ENCODE results near the gene CNIH2.

CNIH2 gene

GRCh38 chr11:66268244-66268951 is 9.6 kb upstream of the CNIH2 start, which contains the start of gene RAB1B:
Gene RAB1B, plus strand, starts transcription at chr11:66268639. Its CDS starts 41 bp downstream, at chr11:66268680.
- CTCF ChIA-PET: interaction anchor here (0.7 to 2.2 kb wide), 3 partner anchors 9 to 46 kb away, joined by 3 to 10 read pairs (median 3); no protein-coding TSS in a partner anchor
- POLR2A ChIA-PET: interaction anchor here (1.0 to 1.4 kb wide), 3 partner anchors 13 to 21 kb away, joined by 3 to 5 read pairs (median 4); partner anchors contain the start of gene YIF1A
- TF ChIP-seq CTCF (IDR thresholded peaks at IDR 0.05; ENCODE audit: control extremely low read depth, extremely low read depth, low read depth, missing control alignments): no peak
- DNase-seq (ENCODE audit: extremely low spot score): peak; percentile 98

GRCh38 chr11:66268952-66269905 is 8.7 kb upstream of the CNIH2 start:
- DNase-seq (ENCODE audit: extremely low spot score): no peak
- TF ChIP-seq CTCF (IDR thresholded peaks at IDR 0.05; ENCODE audit: control extremely low read depth, extremely low read depth, low read depth, missing control alignments): no peak
- ChIA-PET POLR2A (no interaction called here), CTCF (interaction anchor here (0.7 to 2.2 kb wide), 4 partner anchors 8 to 47 kb away, joined by 3 to 10 read pairs (median 3); no protein-coding TSS in a partner anchor)

GRCh38 chr11:66271816-66272215 is 6.2 kb upstream of the CNIH2 start:
- POLR2A ChIA-PET: interaction anchor here (2.0 kb wide), 1 partner anchor 17 kb away, joined by 7 read pairs; the partner anchor contains the start of gene YIF1A
- DNase-seq (ENCODE audit: extremely low spot score): no peak
- no peak for TF ChIP-seq CTCF (IDR thresholded peaks at IDR 0.05; ENCODE audit: control extremely low read depth, extremely low read depth, low read depth, missing control alignments)
- CTCF ChIA-PET: no interaction called here

GRCh38 chr11:66272596-66272995 is 5.4 kb upstream of the CNIH2 start:
- DNase-seq (ENCODE audit: extremely low spot score): no peak
- ChIA-PET POLR2A (interaction anchor here (2.0 kb wide), 1 partner anchor 16 kb away, joined by 7 read pairs; the partner anchor contains the start of gene YIF1A), CTCF (interaction anchor here (0.8 to 1.1 kb wide), 2 partner anchors 9 to 51 kb away, joined by 3 to 4 read pairs; no protein-coding TSS in a partner anchor)
- TF ChIP-seq CTCF (IDR thresholded peaks at IDR 0.05; ENCODE audit: control extremely low read depth, extremely low read depth, low read depth, missing control alignments): no peak

- no peak for TF ChIP-seq CTCF (IDR thresholded peaks at IDR 0.05; ENCODE audit: control extremely low read depth, extremely low read depth, low read depth, missing control alignments)
- ChIA-PET POLR2A (no interaction called here), CTCF (interaction anchor here (0.9 kb wide), 1 partner anchor 16 kb away, joined by 4 read pairs; no protein-coding TSS in a partner anchor)
- no peak for DNase-seq (ENCODE audit: extremely low spot score)
Measured at GRCh38 chr11:66274219-66274618, 3.8 kb upstream of the CNIH2 start.

- no peak for DNase-seq (ENCODE audit: extremely low spot score)
- ChIA-PET POLR2A (no interaction called here), CTCF (no interaction called here)
- TF ChIP-seq CTCF (IDR thresholded peaks at IDR 0.05; ENCODE audit: control extremely low read depth, extremely low read depth, low read depth, missing control alignments): no peak
Measured at GRCh38 chr11:66275396-66275795, 2.6 kb upstream of the CNIH2 start.

All from GM10248 (cell line).